Thyroid gland (tissue), 4 donors: Measurements from ENCODE around the gene IGSF5.

Experiments used
- CTCF ChIP-seq, 6 experiments: fragments of 200-600 bp in 3 of 6; fragments of 450-650 bp in 3 of 6; sonication (generic) in 3 of 6; IDR thresholded peaks; one replicate each; pipeline ENCODE4 v1.5.1; 2016 to 2019; ENCODE audit warnings: antibody characterized with exemption in 6 of 6, mild to moderate bottlenecking in 2 of 6, inconsistent platforms in 1 of 6, moderate library complexity in 1 of 6
- POLR2A ChIP-seq, 2 donors: fragments of 450-650 bp; IDR thresholded peaks; one replicate each; pipeline ENCODE4 v1.6.1; 2017; ENCODE audit warnings: antibody characterized with exemption in 2 of 2, mild to moderate bottlenecking in 2 of 2, moderate library complexity in 1 of 2

DNA sequence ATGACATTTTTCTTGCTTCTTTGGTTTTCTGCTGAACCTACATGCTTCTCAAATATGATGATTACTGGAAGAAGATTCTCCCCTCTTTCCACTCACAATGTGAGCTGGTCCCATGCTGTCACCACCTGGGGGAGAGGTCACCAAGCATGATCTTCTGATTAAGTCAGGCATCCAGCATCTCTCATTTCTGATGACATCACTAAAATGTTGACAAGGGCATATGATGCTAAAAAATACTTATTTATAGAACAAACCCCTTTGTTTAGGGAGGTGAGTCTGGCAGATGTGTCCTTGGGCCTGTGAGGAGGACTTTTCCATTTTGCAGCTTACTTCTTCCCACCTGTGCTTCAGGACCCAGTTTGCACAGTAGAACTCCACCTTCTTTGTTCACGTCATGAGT lies 80.3 kb downstream of the IGSF5 start:
- TF ChIP-seq CTCF (IDR thresholded peaks at IDR 0.05) = no peak
- no peak for TF ChIP-seq POLR2A (IDR thresholded peaks at IDR 0.05)
